GM23338 (cell line): Measurements from ENCODE around the gene CIT.

Experiments used
- CREB1 ChIP-seq: fragments of 250-450 bp; sonication (Bioruptor Pico); IDR thresholded peaks from 2 replicates; pipeline ENCODE4 v1.5.0; 2020; ENCODE audit warnings: low read depth, mild to moderate bottlenecking, moderate library complexity
- EZH2 ChIP-seq: fragments of 200-600 bp; sonication (generic); IDR thresholded peaks from one replicate; pipeline ENCODE4 v1.8.0; 2017; ENCODE audit warnings: antibody characterized with exemption, mild to moderate bottlenecking, low read depth; ENCODE audit not compliant: unreplicated experiment
- EZH2phosphoT487 ChIP-seq: fragments of 200-600 bp; sonication (generic); IDR thresholded peaks from one replicate; pipeline ENCODE4 v1.8.1; 2018; ENCODE audit warnings: antibody characterized with exemption; ENCODE audit not compliant: unreplicated experiment
- POLR2AphosphoS5 ChIP-seq: IDR thresholded peaks from 2 replicates; pipeline ENCODE4 v1.6.1; 2016; ENCODE audit warnings: antibody characterized with exemption, low read depth
- TF ChIP-seq, protein P1 (sequence below), 2 experiments: fragments of 200-600 bp in 1 of 2; sonication (generic) in 1 of 2; conservative IDR thresholded peaks; 2 replicates each; pipeline versions ENCODE4 v1.5.1 to v1.6.1; 2016 to 2017; ENCODE audit warnings: antibody characterized with exemption in 2 of 2, low read depth in 2 of 2, mild to moderate bottlenecking in 2 of 2, moderate library complexity in 1 of 2
- TF ChIP-seq, protein P2 (sequence below): IDR thresholded peaks from one replicate; pipeline ENCODE4 v1.6.1; 2018; ENCODE audit warnings: antibody characterized with exemption; ENCODE audit not compliant: unreplicated experiment

DNA sequence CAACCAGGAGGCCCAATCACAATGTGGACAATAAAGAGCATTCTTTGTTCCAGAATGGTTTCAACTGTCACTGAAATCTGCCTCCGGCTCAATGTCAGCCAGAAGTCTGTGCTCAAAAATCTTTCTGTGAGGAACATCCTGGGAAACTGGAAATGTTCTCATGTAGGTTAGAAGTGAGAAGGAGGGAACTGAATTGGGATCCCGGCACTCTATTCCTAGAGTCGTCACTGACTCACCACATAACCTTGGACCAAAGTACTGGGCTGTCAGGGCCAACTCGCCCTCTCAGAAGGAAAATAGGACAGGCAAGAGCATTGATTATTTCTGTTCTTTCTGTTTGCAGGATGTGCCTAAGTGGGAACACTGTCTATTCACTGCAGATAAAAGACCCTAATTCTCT lies 151.6 kb downstream of the CIT start:
- TF ChIP-seq, protein P1, sequence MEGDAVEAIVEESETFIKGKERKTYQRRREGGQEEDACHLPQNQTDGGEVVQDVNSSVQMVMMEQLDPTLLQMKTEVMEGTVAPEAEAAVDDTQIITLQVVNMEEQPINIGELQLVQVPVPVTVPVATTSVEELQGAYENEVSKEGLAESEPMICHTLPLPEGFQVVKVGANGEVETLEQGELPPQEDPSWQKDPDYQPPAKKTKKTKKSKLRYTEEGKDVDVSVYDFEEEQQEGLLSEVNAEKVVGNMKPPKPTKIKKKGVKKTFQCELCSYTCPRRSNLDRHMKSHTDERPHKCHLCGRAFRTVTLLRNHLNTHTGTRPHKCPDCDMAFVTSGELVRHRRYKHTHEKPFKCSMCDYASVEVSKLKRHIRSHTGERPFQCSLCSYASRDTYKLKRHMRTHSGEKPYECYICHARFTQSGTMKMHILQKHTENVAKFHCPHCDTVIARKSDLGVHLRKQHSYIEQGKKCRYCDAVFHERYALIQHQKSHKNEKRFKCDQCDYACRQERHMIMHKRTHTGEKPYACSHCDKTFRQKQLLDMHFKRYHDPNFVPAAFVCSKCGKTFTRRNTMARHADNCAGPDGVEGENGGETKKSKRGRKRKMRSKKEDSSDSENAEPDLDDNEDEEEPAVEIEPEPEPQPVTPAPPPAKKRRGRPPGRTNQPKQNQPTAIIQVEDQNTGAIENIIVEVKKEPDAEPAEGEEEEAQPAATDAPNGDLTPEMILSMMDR (conservative IDR thresholded peaks at IDR 0.05; ENCODE audit: low read depth in 2 of 2), result no peak
- TF ChIP-seq POLR2AphosphoS5, result no peak
- TF ChIP-seq CREB1 (CRISPR knock-in tag), result no peak
- no peak for TF ChIP-seq EZH2
- no peak for TF ChIP-seq EZH2phosphoT487
- TF ChIP-seq, protein P2, sequence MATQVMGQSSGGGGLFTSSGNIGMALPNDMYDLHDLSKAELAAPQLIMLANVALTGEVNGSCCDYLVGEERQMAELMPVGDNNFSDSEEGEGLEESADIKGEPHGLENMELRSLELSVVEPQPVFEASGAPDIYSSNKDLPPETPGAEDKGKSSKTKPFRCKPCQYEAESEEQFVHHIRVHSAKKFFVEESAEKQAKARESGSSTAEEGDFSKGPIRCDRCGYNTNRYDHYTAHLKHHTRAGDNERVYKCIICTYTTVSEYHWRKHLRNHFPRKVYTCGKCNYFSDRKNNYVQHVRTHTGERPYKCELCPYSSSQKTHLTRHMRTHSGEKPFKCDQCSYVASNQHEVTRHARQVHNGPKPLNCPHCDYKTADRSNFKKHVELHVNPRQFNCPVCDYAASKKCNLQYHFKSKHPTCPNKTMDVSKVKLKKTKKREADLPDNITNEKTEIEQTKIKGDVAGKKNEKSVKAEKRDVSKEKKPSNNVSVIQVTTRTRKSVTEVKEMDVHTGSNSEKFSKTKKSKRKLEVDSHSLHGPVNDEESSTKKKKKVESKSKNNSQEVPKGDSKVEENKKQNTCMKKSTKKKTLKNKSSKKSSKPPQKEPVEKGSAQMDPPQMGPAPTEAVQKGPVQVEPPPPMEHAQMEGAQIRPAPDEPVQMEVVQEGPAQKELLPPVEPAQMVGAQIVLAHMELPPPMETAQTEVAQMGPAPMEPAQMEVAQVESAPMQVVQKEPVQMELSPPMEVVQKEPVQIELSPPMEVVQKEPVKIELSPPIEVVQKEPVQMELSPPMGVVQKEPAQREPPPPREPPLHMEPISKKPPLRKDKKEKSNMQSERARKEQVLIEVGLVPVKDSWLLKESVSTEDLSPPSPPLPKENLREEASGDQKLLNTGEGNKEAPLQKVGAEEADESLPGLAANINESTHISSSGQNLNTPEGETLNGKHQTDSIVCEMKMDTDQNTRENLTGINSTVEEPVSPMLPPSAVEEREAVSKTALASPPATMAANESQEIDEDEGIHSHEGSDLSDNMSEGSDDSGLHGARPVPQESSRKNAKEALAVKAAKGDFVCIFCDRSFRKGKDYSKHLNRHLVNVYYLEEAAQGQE, result no peak
